Endothelial cell of umbilical vein (primary cell): Measurements from ENCODE around the gene INSRR. TPM values are rescaled to one million over a fixed set of nuclear protein-coding genes. Genes with fewer than 3 reads are reported as not detected.

ENCODE experiments used
- BruUV-seq: library from RNA; stranded (reverse); fragments of 400-500 nt; replicated peaks from 2 replicates; lab custom pipeline; 2021; lab: Mats Ljungman, UMichigan
- CTCF ChIA-PET: fragments of 300-600, 350-600 bp; sonication (Branson Sonifier 250); formaldehyde crosslinking; loops from one replicate; lab custom pipeline; 2021; ENCODE audit warnings: antibody characterized with exemption, inconsistent platforms; lab: Charles Lee
- POLR2A ChIA-PET: fragments of 300-600, 350-600 bp; sonication (Branson Sonifier 250); formaldehyde crosslinking; loops from one replicate; lab custom pipeline; 2021; ENCODE audit warnings: antibody characterized with exemption, inconsistent platforms; lab: Charles Lee
- DNase-seq: peaks from one replicate; pipeline ENCODE4 v3.0.0-alpha.2; 2011; ENCODE audit warnings: low read depth, low spot score
- FAIRE-seq: peaks from 2 replicates; lab custom pipeline; 2011; peaks lifted over from hg19 to GRCh38; lab: Jason Lieb, UNC
- H2AFZ ChIP-seq: 2 replicates; pipeline ENCODE4 v1.6.0; 2012; ENCODE audit warnings: low read depth, low read length, control low read depth, inconsistent platforms
- H3K27ac ChIP-seq: 2 replicates; pipeline ENCODE4 v1.5.1; 2011; ENCODE audit warnings: low read depth, mild to moderate bottlenecking, control low read depth, low read length, moderate library complexity; ENCODE audit not compliant: insufficient read depth
- H3K27me3 ChIP-seq, 2 experiments: 2 replicates each; pipeline versions ENCODE4 v1.6.0 to v1.6.1; 2011; ENCODE audit warnings: low read length in 2 of 2, mixed read lengths in 1 of 2; ENCODE audit not compliant: control insufficient read depth in 2 of 2, insufficient read depth in 2 of 2
- H3K36me3 ChIP-seq, 2 experiments: 2 replicates in 1 of 2; 3 replicates in 1 of 2; pipeline ENCODE4 v1.5.1; 2011; ENCODE audit warnings: low read length in 2 of 2, mild to moderate bottlenecking in 1 of 2, moderate library complexity in 1 of 2; ENCODE audit not compliant: control insufficient read depth in 2 of 2, insufficient read depth in 2 of 2; ENCODE audit errors: extremely low read depth in 1 of 2
- H3K4me1 ChIP-seq: 3 replicates; pipeline ENCODE4 v1.5.1; 2011; ENCODE audit warnings: mild to moderate bottlenecking, low read length; ENCODE audit not compliant: control insufficient read depth, insufficient read depth; ENCODE audit errors: extremely low read depth
- H3K4me2 ChIP-seq: 2 replicates; pipeline ENCODE4 v1.6.1; 2011; ENCODE audit warnings: low read length, control low read depth, mixed read lengths; ENCODE audit not compliant: insufficient read depth
- H3K4me3 ChIP-seq, 3 experiments: fragments of 200-600 bp in 1 of 3; sonication (generic), shearing (Covaris generic) in 1 of 3; replicated peaks in 1 of 3; 2 replicates each; pipeline ENCODE4 v1.5.1; 2011 to 2016; ENCODE audit warnings: control low read depth in 3 of 3, low read length in 3 of 3, mild to moderate bottlenecking in 2 of 3, inconsistent platforms in 1 of 3, low read depth in 1 of 3, moderate library complexity in 1 of 3; ENCODE audit not compliant: insufficient read depth in 1 of 3
- H3K79me2 ChIP-seq: 2 replicates; pipeline ENCODE4 v1.6.0; 2012; ENCODE audit warnings: low read length, inconsistent platforms; ENCODE audit not compliant: control insufficient read depth, insufficient read depth
- H3K9ac ChIP-seq: replicated peaks from 2 replicates; pipeline ENCODE3; 2011; ENCODE audit warnings: low read length, control low read depth; ENCODE audit not compliant: insufficient read depth; ENCODE audit errors: extremely low read depth
- H3K9me1 ChIP-seq: replicated peaks from 3 replicates; pipeline ENCODE4 v1.6.0; 2011; ENCODE audit warnings: mild to moderate bottlenecking, low read length; ENCODE audit not compliant: control insufficient read depth, insufficient read depth; ENCODE audit errors: extremely low read depth
- H3K9me3 ChIP-seq: replicated peaks from 2 replicates; pipeline ENCODE4 v1.5.1; 2012; ENCODE audit warnings: low read length, inconsistent platforms; ENCODE audit not compliant: control insufficient read depth, insufficient read depth
- H4K20me1 ChIP-seq: replicated peaks from 2 replicates; pipeline ENCODE3; 2011; ENCODE audit warnings: mild to moderate bottlenecking, low read length; ENCODE audit not compliant: control insufficient read depth, insufficient read depth; ENCODE audit errors: extremely low read depth
- EZH2 ChIP-seq: IDR thresholded peaks from 2 replicates; pipeline ENCODE4 v1.6.1; 2012; ENCODE audit warnings: borderline replicate concordance, low read depth, mild to moderate bottlenecking, moderate library complexity, low read length, inconsistent platforms; ENCODE audit not compliant: severe bottlenecking
- FOS ChIP-seq: IDR thresholded peaks from 2 replicates; pipeline ENCODE4 v1.6.1; 2011; ENCODE audit warnings: mild to moderate bottlenecking, low read length, moderate library complexity, borderline replicate concordance; ENCODE audit not compliant: insufficient read depth
- GATA2 ChIP-seq: IDR thresholded peaks from 2 replicates; pipeline ENCODE4 v1.7.0; 2011; ENCODE audit warnings: low read depth, mild to moderate bottlenecking, moderate library complexity, mixed read lengths, low read length; ENCODE audit not compliant: insufficient read length, insufficient read depth
- JUN ChIP-seq: IDR thresholded peaks from 2 replicates; pipeline ENCODE4 v1.6.1; 2011; ENCODE audit warnings: borderline replicate concordance, low read depth; ENCODE audit not compliant: insufficient read length, insufficient read depth
- MYC ChIP-seq: IDR thresholded peaks from one replicate; pipeline ENCODE4 v1.6.1; 2011; ENCODE audit warnings: mild to moderate bottlenecking, low read depth, low read length
- POLR2A ChIP-seq: IDR thresholded peaks from 2 replicates; pipeline ENCODE4 v1.6.1; 2012; ENCODE audit warnings: low read depth, mild to moderate bottlenecking, control low read depth, low read length
- POLR2AphosphoS5 ChIP-seq: IDR thresholded peaks from 2 replicates; pipeline ENCODE4 v1.6.1; 2012; ENCODE audit warnings: low read depth, mild to moderate bottlenecking, control low read depth, low read length, moderate library complexity; ENCODE audit not compliant: insufficient read depth
- dilution Hi-C: fragments of 300-500 bp; cut with MboI; formaldehyde crosslinking; loops from one replicate; pipeline ENCODE4 v1.15.0; 2019; ENCODE audit warnings: low sequenced_read_pairs; ENCODE audit not compliant: extremely low pct_ligation_motif_present
- intact Hi-C: fragments of 100-400 bp; cut with micrococcal nuclease; formaldehyde crosslinking; loops from one replicate; pipeline ENCODE4 v1.10.0; 2022
- polyA plus RNA-seq, 4 experiments: library from polyadenylated mRNA; depleted of rRNA in 3 of 4; stranded (reverse) in 3 of 4; unstranded in 1 of 4; fragments of >200 nt; gene quantifications; 2 replicates each; pipeline versions ENCODE4 v1.2.1 to v1.2.3, GENCODE V29; 2011 to 2012; ENCODE audit warnings: missing spikeins in 1 of 4
- total RNA-seq: library from RNA; stranded (reverse); gene quantifications from 2 replicates; pipeline ENCODE4 v1.2.3, GENCODE V29; 2021
- TF ChIP-seq, protein P1 (sequence below): IDR thresholded peaks from 2 replicates; pipeline ENCODE4 v1.6.1; 2011; ENCODE audit not compliant: insufficient read depth, insufficient read length
- TF ChIP-seq, protein P2 (sequence below), 2 donors: IDR thresholded peaks; 1 replicate in 1 of 2; 2 replicates in 1 of 2; pipeline ENCODE4 v1.5.1; 2011; ENCODE audit warnings: low read length in 2 of 2, mild to moderate bottlenecking in 2 of 2, moderate library complexity in 2 of 2, control low read depth in 1 of 2, inconsistent platforms in 1 of 2, low read depth in 1 of 2; ENCODE audit not compliant: insufficient read depth in 1 of 2; ENCODE audit errors: extremely low read depth in 1 of 2

INSRR gene
- total and polyA plus RNA-seq, 2 donors (not counting 3 experiments of a cell fraction or from before 2014, with no cell fraction given): not detected

DNA sequence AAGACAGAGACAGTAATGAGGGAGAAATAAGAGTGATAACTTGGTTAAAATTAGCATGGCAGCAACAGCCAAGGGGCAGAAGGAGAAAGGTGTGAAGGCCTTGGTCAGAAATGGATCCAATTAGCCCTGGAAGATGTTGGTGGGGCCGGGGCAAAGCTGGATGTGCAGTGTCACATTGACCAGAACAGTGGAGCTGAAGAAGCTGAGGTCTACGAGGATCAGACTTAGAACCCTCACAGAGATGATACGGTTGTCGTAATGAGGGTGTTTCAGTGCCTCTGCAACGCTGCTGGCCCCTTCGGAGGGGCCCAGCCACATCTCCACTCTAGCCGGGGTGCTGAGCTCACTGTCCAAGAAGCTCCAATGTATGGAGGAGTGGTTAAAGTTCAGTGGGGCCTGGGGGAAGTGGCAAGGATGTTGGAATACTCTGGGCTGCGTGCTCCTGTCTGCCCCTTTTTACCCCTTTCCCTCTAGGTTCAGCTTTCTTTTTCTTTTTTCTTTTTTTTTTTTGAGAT, 56.4 kb downstream of the INSRR start:
- H3K27me3 ChIP-seq: no peaks in the 10 kb centered on the region
- no peak overlapping the region for H3K4me3 ChIP-seq
- no peak for DNase-seq
- dilution Hi-C loops (no loop called here), intact Hi-C loops (no loop called here)
- H3K79me2 ChIP-seq: no peaks in the 10 kb centered on the region
- BruUV-seq: no TSS peak
- no peaks in the 10 kb centered on the region for H3K9me1 ChIP-seq
- H3K27ac ChIP-seq: no peak overlapping the region
- no peaks in the 10 kb centered on the region for H3K9me3 ChIP-seq
- POLR2A ChIA-PET: no interaction called here
- no peaks in the 10 kb centered on the region for H4K20me1 ChIP-seq
- H3K4me1 ChIP-seq: peaks cover 10% of the 10 kb centered on the region
- peaks cover 11 to 22% of the 10 kb centered on the region in 2 experiments for H3K36me3 ChIP-seq
- H3K9ac ChIP-seq: no peak overlapping the region
- CTCF ChIA-PET: interaction anchor here (0.8 to 4.4 kb wide), 7 partner anchors 11 to 125 kb away, joined by 3 to 39 read pairs (median 4); partner anchors contain the start of genes INSRR and NTRK1
- H2AFZ ChIP-seq: no peak overlapping the region
- TF ChIP-seq JUN (no peak), EZH2 (no peak), GATA2 (no peak), MYC (no peak)
- no peak overlapping the region for H3K4me2 ChIP-seq
- FAIRE-seq: no peak

DNA sequence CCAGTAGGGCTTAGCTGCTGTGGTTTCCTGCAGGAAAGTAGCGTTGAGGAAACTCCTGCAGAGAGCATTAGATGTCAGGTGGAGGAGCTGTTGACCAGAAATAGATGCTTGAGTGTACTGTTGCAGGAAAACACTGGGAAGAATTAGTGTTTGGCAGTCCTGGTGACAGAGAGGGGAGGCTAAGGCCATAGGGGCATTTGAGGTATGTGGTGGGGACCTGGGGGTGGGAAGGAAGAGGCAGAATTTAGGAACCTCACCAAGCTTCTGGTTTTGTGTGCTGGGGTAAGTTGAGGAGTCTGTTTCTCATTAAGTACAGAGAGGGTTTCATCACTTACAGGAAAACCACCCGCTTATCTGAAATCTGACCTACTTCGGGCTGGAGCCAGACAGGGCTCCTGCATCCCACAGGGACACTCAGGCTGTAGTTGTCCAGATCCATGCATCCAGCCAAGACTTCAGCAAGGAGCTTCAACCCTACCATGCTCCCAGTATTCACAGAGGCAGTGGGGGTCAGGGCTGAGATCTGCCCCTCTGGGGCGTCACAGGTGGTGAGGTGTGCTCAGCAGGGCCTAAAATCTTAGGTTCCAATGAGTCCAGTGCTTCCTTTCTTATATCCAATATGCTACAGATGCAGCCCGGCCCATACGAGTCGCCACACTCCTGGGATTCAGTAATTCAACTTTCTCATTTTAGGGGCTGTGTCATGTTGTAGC, 57.4 kb downstream of the INSRR start:
- Histone ChIP-seq H3K36me3 (peaks cover 16 to 27% of the 10 kb centered on the region in 2 experiments), H3K4me1 (peaks cover 5% of the 10 kb centered on the region), H3K4me2 (no peak overlapping the region), H2AFZ (no peak overlapping the region), H3K9ac (no peak overlapping the region), H3K27me3 (no peaks in the 10 kb centered on the region), H3K79me2 (no peaks in the 10 kb centered on the region), H3K4me3 (no peak overlapping the region), H4K20me1 (no peaks in the 10 kb centered on the region), H3K9me3 (no peaks in the 10 kb centered on the region), H3K9me1 (no peaks in the 10 kb centered on the region), H3K27ac (no peak overlapping the region)
- TF ChIP-seq, protein P1, sequence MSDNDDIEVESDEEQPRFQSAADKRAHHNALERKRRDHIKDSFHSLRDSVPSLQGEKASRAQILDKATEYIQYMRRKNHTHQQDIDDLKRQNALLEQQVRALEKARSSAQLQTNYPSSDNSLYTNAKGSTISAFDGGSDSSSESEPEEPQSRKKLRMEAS: no peak
- TF ChIP-seq FOS (no peak), POLR2A (no peak), POLR2AphosphoS5 (no peak), GATA2 (no peak), EZH2 (no peak), JUN (no peak), MYC (no peak)
- TF ChIP-seq, protein P2, sequence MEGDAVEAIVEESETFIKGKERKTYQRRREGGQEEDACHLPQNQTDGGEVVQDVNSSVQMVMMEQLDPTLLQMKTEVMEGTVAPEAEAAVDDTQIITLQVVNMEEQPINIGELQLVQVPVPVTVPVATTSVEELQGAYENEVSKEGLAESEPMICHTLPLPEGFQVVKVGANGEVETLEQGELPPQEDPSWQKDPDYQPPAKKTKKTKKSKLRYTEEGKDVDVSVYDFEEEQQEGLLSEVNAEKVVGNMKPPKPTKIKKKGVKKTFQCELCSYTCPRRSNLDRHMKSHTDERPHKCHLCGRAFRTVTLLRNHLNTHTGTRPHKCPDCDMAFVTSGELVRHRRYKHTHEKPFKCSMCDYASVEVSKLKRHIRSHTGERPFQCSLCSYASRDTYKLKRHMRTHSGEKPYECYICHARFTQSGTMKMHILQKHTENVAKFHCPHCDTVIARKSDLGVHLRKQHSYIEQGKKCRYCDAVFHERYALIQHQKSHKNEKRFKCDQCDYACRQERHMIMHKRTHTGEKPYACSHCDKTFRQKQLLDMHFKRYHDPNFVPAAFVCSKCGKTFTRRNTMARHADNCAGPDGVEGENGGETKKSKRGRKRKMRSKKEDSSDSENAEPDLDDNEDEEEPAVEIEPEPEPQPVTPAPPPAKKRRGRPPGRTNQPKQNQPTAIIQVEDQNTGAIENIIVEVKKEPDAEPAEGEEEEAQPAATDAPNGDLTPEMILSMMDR (IDR thresholded peaks at IDR 0.05; ENCODE audit: extremely low read depth in 1 of 2, insufficient read depth in 1 of 2, low read depth in 1 of 2, low read length in 2 of 2): no peak
- intact Hi-C loops (no loop called here), dilution Hi-C loops (no loop called here)
- no peak for DNase-seq
- FAIRE-seq: no peak
- ChIA-PET POLR2A (no interaction called here), CTCF (interaction anchor here (0.8 to 4.4 kb wide), 7 partner anchors 37 to 126 kb away, joined by 3 to 39 read pairs (median 11); partner anchors contain the start of genes INSRR and NTRK1)
- no TSS peak for BruUV-seq
